ENCODE results near the gene RPIA.
A peak's percentile ranks its signal among the peaks of the same experiment; 100 is the strongest.
"Not testable (repeated sequence)": the region's sequence is repeated elsewhere in the genome, so short reads cannot be mapped to it uniquely, and the experiment has no call there.

RPIA gene

GRCh38 chr2:88736437-88736836 is 45.0 kb downstream of the RPIA start:
- no peak for DNase-seq

GRCh38 chr2:88737385-88737784 is 45.9 kb downstream of the RPIA start:
- no peak for DNase-seq

- DNase-seq = no peak
Observed at GRCh38 chr2:88738271-88738670, 46.8 kb downstream of the RPIA start.

GRCh38 chr2:88739985-88740600 is 48.6 kb downstream of the RPIA start:
- peak; percentile 32 to 55 (median 38) for DNase-seq

GRCh38 chr2:88746929-88747490 is 55.5 kb downstream of the RPIA start:
- no peak for DNase-seq

- DNase-seq = no peak
Observed at GRCh38 chr2:88747990-88748389, 56.5 kb downstream of the RPIA start.

- no peak for DNase-seq
Observed at GRCh38 chr2:88751768-88752167, 60.3 kb downstream of the RPIA start.

GRCh38 chr2:88753833-88754584 is 62.5 kb downstream of the RPIA start:
- no peak for DNase-seq

GRCh38 chr2:88754585-88755320 is 63.3 kb downstream of the RPIA start:
- no peak for DNase-seq

- DNase-seq = no peak
Observed at GRCh38 chr2:88755836-88756235, 64.4 kb downstream of the RPIA start.

- DNase-seq = no peak
Observed at GRCh38 chr2:88757025-88757424, 65.6 kb downstream of the RPIA start.

- not testable (repeated sequence) for DNase-seq
Observed at GRCh38 chr2:88758702-88759101, 67.2 kb downstream of the RPIA start.

- DNase-seq = no peak
Observed at GRCh38 chr2:88760819-88761598, 69.5 kb downstream of the RPIA start.

- DNase-seq = no peak
Observed at GRCh38 chr2:88764141-88764849, 72.8 kb downstream of the RPIA start.

GRCh38 chr2:88764850-88765153 is 73.3 kb downstream of the RPIA start:
- DNase-seq = no peak

- DNase-seq = peak in 1 of 4 experiments; percentile 23
Observed at GRCh38 chr2:88765154-88765888, 73.8 kb downstream of the RPIA start.

GRCh38 chr2:88765889-88766481 is 74.5 kb downstream of the RPIA start:
- DNase-seq = not testable (repeated sequence)

GRCh38 chr2:88770016-88770415 is 78.5 kb downstream of the RPIA start:
- DNase-seq = no peak

- DNase-seq = not testable (repeated sequence)
Observed at GRCh38 chr2:88773233-88774028, 82.0 kb downstream of the RPIA start.

GRCh38 chr2:88789213-88789612 is 97.7 kb downstream of the RPIA start:
- DNase-seq = not testable (repeated sequence)
